DMS153 treated with DMSO at 0.1 percent for 48 hours (cell line): ENCODE measurements around the gene DCDC1.

Experiments
- DNase-seq: peaks from one replicate; lab custom pipeline; 2025; ENCODE audit not compliant: unreplicated experiment; lab: John Stamatoyannopoulos, UW

DCDC1 gene

GRCh38 chr11:31237819-31238760, 131.4 kb downstream of the DCDC1 start:
- no peak for DNase-seq

- no peak for DNase-seq
Measured at GRCh38 chr11:31236143-31236542, 133.4 kb downstream of the DCDC1 start.

- DNase-seq: no peak
Measured at GRCh38 chr11:31233425-31233824, 136.1 kb downstream of the DCDC1 start.

GRCh38 chr11:31231601-31232000, 137.9 kb downstream of the DCDC1 start:
- DNase-seq: no peak

GRCh38 chr11:31218847-31219246, 150.7 kb downstream of the DCDC1 start:
- no peak for DNase-seq

- DNase-seq: no peak
Measured at GRCh38 chr11:31214372-31214771, 155.2 kb downstream of the DCDC1 start.

- DNase-seq: no peak
Measured at GRCh38 chr11:31199378-31199777, 170.2 kb downstream of the DCDC1 start.

GRCh38 chr11:31173926-31174680, 195.4 kb downstream of the DCDC1 start:
- no peak for DNase-seq

GRCh38 chr11:31160504-31161422, 208.8 kb downstream of the DCDC1 start:
- DNase-seq: no peak

GRCh38 chr11:31150841-31151240, 218.7 kb downstream of the DCDC1 start:
- DNase-seq: no peak

- DNase-seq: no peak
Measured at GRCh38 chr11:31150011-31150410, 219.5 kb downstream of the DCDC1 start.

GRCh38 chr11:31141789-31142188, 227.8 kb downstream of the DCDC1 start:
- no peak for DNase-seq

- DNase-seq: no peak
Measured at GRCh38 chr11:31139479-31139878, 230.1 kb downstream of the DCDC1 start.

- DNase-seq: no peak
Measured at GRCh38 chr11:31132531-31133421, 236.8 kb downstream of the DCDC1 start.

GRCh38 chr11:31131760-31132159, 237.8 kb downstream of the DCDC1 start:
- DNase-seq: no peak

GRCh38 chr11:31127290-31127689, 242.2 kb downstream of the DCDC1 start:
- DNase-seq: no peak

GRCh38 chr11:31120428-31120827, 249.1 kb downstream of the DCDC1 start:
- no peak for DNase-seq

- no peak for DNase-seq
Measured at GRCh38 chr11:31118566-31118965, 251.0 kb downstream of the DCDC1 start.

GRCh38 chr11:31117038-31117437, 252.5 kb downstream of the DCDC1 start:
- DNase-seq: no peak

- DNase-seq: no peak
Measured at GRCh38 chr11:31114442-31114841, 255.1 kb downstream of the DCDC1 start.
